ENCODE measurements around the gene POLR2L. TPM values are rescaled to one million over a fixed set of nuclear protein-coding genes. Genes with fewer than 3 reads are reported as not detected.
A peak's percentile ranks its signal among the peaks of the same experiment; 100 is the strongest.

POLR2L gene
- total and polyA plus RNA-seq, 2 of the 13 experiments (the other 11 are each of a cell fraction or from before 2014, with no cell fraction given) = 104 to 114 TPM

- TF ChIP-seq THAP9 (CRISPR knock-in tag; IDR thresholded peaks at IDR 0.05; ENCODE audit: borderline replicate concordance) = no peak
- TF ChIP-seq MAX (IDR thresholded peaks at IDR 0.05) = peak; percentile 97
- no peak for TF ChIP-seq ZBTB20 (CRISPR knock-in tag; IDR thresholded peaks at IDR 0.05; ENCODE audit: borderline replicate concordance, low read depth)
- TF ChIP-seq SIN3A (IDR thresholded peaks at IDR 0.05; ENCODE audit: borderline replicate concordance, low read depth, low read length) = peak; percentile 85
- no peak for TF ChIP-seq ZNF562 (CRISPR knock-in tag; IDR thresholded peaks at IDR 0.05; ENCODE audit: borderline replicate concordance)
- TF ChIP-seq KLF13 (CRISPR knock-in tag; IDR thresholded peaks at IDR 0.05) = no peak
- TF ChIP-seq ZBTB42 (CRISPR knock-in tag; IDR thresholded peaks at IDR 0.05) = no peak
- TF ChIP-seq ZNF335 (CRISPR knock-in tag; IDR thresholded peaks at IDR 0.05) = no peak
- TF ChIP-seq GZF1 (CRISPR knock-in tag; IDR thresholded peaks at IDR 0.05) = no peak
- TF ChIP-seq SNAPC2 (CRISPR knock-in tag; IDR thresholded peaks at IDR 0.05) = peak; percentile 67; the same call in 1 of the 2 replicates
- TF ChIP-seq NAIF1 (CRISPR knock-in tag; IDR thresholded peaks at IDR 0.05; ENCODE audit: borderline replicate concordance) = peak; percentile 49; the same call in 1 of the 2 replicates
- TF ChIP-seq REL (CRISPR knock-in tag; conservative IDR thresholded peaks at IDR 0.05) = peak; percentile 67; the same call in 1 of the 2 replicates
- peak; percentile 49; the same call in 1 of the 2 replicates for TF ChIP-seq ZNF556 (CRISPR knock-in tag; IDR thresholded peaks at IDR 0.05; ENCODE audit: borderline replicate concordance)
- no peak for TF ChIP-seq NKX3-1 (CRISPR knock-in tag; IDR thresholded peaks at IDR 0.05)
- no peak; the same call in 1 of the 2 replicates for TF ChIP-seq ZNF703 (CRISPR knock-in tag; IDR thresholded peaks at IDR 0.05; ENCODE audit: borderline replicate concordance)
- no peak for TF ChIP-seq DMAP1 (CRISPR knock-in tag; IDR thresholded peaks at IDR 0.05)
- TF ChIP-seq ZNF512B (CRISPR knock-in tag; IDR thresholded peaks at IDR 0.05; ENCODE audit: borderline replicate concordance) = no peak
- TF ChIP-seq USF2 (IDR thresholded peaks at IDR 0.05; ENCODE audit: low read depth, low read length) = no peak
- no peak for TF ChIP-seq USF2 (CRISPR knock-in tag; IDR thresholded peaks at IDR 0.05; ENCODE audit: borderline replicate concordance)
- TF ChIP-seq ZNF501 (CRISPR knock-in tag; IDR thresholded peaks at IDR 0.05) = no peak
- peak; percentile 99 for TF ChIP-seq TGIF2 (CRISPR knock-in tag; IDR thresholded peaks at IDR 0.05)
Measured at GRCh38 chr11:842370-843002, at the start of gene POLR2L, which contains the start of gene TSPAN4 (continued).
